Lung (tissue), 12 donors: Measurements from ENCODE around the gene HNRNPD. TPM values are rescaled to one million over a fixed set of nuclear protein-coding genes. Genes with fewer than 3 reads are reported as not detected.
A peak's percentile ranks its signal among the peaks of the same experiment; 100 is the strongest.

Source experiments
- ATAC-seq: fragments of 200-7000 bp; cut with Tn5 transposase; one replicate; pipeline ENCODE4 v1.9.1; 2020; ENCODE audit warnings: moderate number of reproducible peaks; ENCODE audit not compliant: insufficient read depth, low FRiP score
- DNase-seq, 3 donors: peaks; one replicate each; pipeline ENCODE4 v3.0.0-alpha.2; 2013 to 2017
- H3K27ac ChIP-seq, 2 donors: one replicate each; pipeline ENCODE4 v1.5.1; 2013; ENCODE audit warnings: mild to moderate bottlenecking in 2 of 2, moderate library complexity in 2 of 2, control low read depth in 1 of 2, inconsistent platforms in 1 of 2, low read depth in 1 of 2, low read length in 1 of 2
- H3K27me3 ChIP-seq, 3 donors: one replicate each; pipeline ENCODE4 v1.5.1; 2013; ENCODE audit warnings: low read length in 2 of 3; ENCODE audit not compliant: control insufficient read depth in 3 of 3, insufficient read depth in 3 of 3
- H3K36me3 ChIP-seq, 4 donors: one replicate each; pipeline ENCODE4 v1.5.1; 2013; ENCODE audit warnings: low read length in 4 of 4, mild to moderate bottlenecking in 1 of 4, moderate library complexity in 1 of 4; ENCODE audit not compliant: control insufficient read depth in 4 of 4, insufficient read depth in 4 of 4
- H3K4me1 ChIP-seq, 5 donors: one replicate each; pipeline ENCODE4 v1.5.1; 2013; ENCODE audit warnings: low read length in 5 of 5, mild to moderate bottlenecking in 2 of 5, moderate library complexity in 1 of 5; ENCODE audit not compliant: control insufficient read depth in 5 of 5, insufficient read depth in 5 of 5
- H3K4me3 ChIP-seq: one replicate; pipeline ENCODE4 v1.5.1; 2013; ENCODE audit warnings: mild to moderate bottlenecking, control low read depth, moderate library complexity
- H3K9ac ChIP-seq, 2 donors: one replicate each; pipeline ENCODE4 v1.5.1; 2013; ENCODE audit warnings: low read length in 2 of 2, control low read depth in 1 of 2; ENCODE audit not compliant: insufficient read depth in 1 of 2
- H3K9me3 ChIP-seq, 4 donors: one replicate each; pipeline ENCODE4 v1.5.1; 2013; ENCODE audit warnings: low read length in 3 of 4, mild to moderate bottlenecking in 1 of 4, moderate library complexity in 1 of 4; ENCODE audit not compliant: control insufficient read depth in 4 of 4, insufficient read depth in 3 of 4
- CTCF ChIP-seq: IDR thresholded peaks from 2 replicates; pipeline ENCODE4 v1.5.1; 2012; ENCODE audit warnings: mild to moderate bottlenecking; ENCODE audit errors: control extremely low read depth, extremely low read depth
- WGBS, 2 donors: extraction: QIAGEN DNeasy Blood & Tissue Kit; methylation state at CpG; one replicate each; pipeline ENCODE4 v1.1.7; 2013; 5-methylcytosine and 5-hydroxymethylcytosine counted together
- polyA plus RNA-seq, 2 donors: library from polyadenylated mRNA; stranded (reverse); fragments of 200-250 nt; gene quantifications; one replicate each; pipeline ENCODE4 v1.2.1, GENCODE V29; 2013
- total RNA-seq, 2 donors: library from RNA; depleted of rRNA in 1 of 2; stranded (reverse); fragments of >200 nt in 1 of 2; gene quantifications; one replicate each; pipeline ENCODE4 v1.2.1, GENCODE V29; 2014 to 2021
- donor health status: control.
- donor health status: control.
- donor health status: Bipolar disorder and iron deficiency.
- donor health status: healthy.
- donor health status: DM: yes; HTN: yes; CAD: no.

Gene HNRNPD
- total and polyA plus RNA-seq, 4 donors = 118 to 181 (median 143) TPM

DNA sequence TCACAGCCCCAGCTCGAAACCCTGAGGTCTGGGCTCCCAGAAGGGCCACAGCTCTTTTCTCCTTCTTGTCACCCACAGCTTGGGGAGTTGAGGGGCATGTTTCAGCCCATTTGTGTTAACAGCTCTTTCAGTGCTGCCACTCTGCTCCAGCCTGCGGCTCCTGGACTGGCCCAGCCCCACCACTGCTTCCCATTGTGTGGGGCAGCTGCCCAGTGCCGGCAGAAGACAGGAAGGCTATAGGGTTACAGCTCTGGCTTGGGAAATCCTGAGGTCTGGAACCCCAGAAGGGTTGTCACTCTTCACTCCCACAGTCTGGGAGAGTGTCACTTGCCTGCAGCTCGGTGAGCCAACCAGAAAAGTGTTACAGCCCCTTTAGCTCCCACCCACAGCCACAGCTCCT lies 7.0 kb upstream of the HNRNPD start:
- no peak for ATAC-seq

DNA sequence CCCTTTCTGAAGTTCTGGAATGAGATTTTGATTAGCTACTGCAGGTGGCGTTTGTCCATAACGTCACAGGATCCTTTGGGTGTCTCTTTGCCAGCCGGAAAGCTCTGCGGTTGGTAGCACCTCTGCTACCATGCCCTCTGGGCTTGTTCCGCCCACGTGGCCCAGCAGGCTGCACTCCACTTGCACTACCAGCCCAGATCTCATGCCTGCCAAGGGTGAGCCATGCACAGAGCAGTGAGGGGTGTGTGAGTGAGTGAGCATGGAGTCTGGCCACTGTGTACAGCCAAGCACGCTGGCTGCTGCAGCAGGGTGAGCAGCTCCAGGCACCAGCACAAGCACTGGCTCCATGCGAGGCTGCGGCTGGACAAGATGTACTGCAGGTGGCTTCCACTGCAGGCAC lies 6.6 kb upstream of the HNRNPD start:
- 94 to 97% methylated on average over 9 of the region's 9 CpGs for WGBS, 2 donors
- no peak for ATAC-seq
- no peak for DNase-seq

More for the DNA sequence above, 7.0 kb upstream of the HNRNPD start:
- Histone ChIP-seq H3K4me3 (no peak overlapping the region), H3K4me1 (peaks cover 0 to 6% (median 0%) of the 10 kb centered on the region in 5 donors), H3K9me3 (peaks cover 0 to 6% (median 0%) of the 10 kb centered on the region in 4 donors), H3K27me3 (no peaks in the 10 kb centered on the region), H3K27ac (no peak overlapping the region), H3K36me3 (peaks cover 0 to 8% (median 2%) of the 10 kb centered on the region in 4 donors), H3K9ac (no peak overlapping the region)
- no peak for TF ChIP-seq CTCF
- DNase-seq = no peak
- 84 to 94% methylated on average over 4 of the region's 4 CpGs for WGBS, 2 donors

GRCh38 chr4:82376109-82376508 lies 2.3 kb upstream of the HNRNPD start:
- H3K4me1 ChIP-seq = peaks cover 0 to 6% (median 2%) of the 10 kb centered on the region in 5 donors
- no peak for ATAC-seq
- no peak overlapping the region for H3K4me3 ChIP-seq
- H3K9me3 ChIP-seq = peaks cover 0 to 4% (median 0%) of the 10 kb centered on the region in 4 donors
- no peak for DNase-seq
- no peaks in the 10 kb centered on the region for H3K27me3 ChIP-seq
- no peak overlapping the region for H3K9ac ChIP-seq
- no peak for TF ChIP-seq CTCF
- 76 to 83% methylated on average over 4 of the region's 4 CpGs for WGBS, 2 donors
- peaks cover 0 to 21% (median 4%) of the 10 kb centered on the region in 4 donors for H3K36me3 ChIP-seq
- no peak overlapping the region for H3K27ac ChIP-seq

More for the DNA sequence above, 6.6 kb upstream of the HNRNPD start:
- peaks cover 0 to 6% (median 0%) of the 10 kb centered on the region in 4 donors for H3K9me3 ChIP-seq
- TF ChIP-seq CTCF = no peak
- H3K4me3 ChIP-seq = no peak overlapping the region
- H3K4me1 ChIP-seq = peaks cover 0 to 6% (median 3%) of the 10 kb centered on the region in 5 donors
- no peak overlapping the region for H3K27ac ChIP-seq
- H3K27me3 ChIP-seq = no peaks in the 10 kb centered on the region
- no peak overlapping the region for H3K9ac ChIP-seq
- H3K36me3 ChIP-seq = peaks cover 0 to 8% (median 2%) of the 10 kb centered on the region in 4 donors

DNA sequence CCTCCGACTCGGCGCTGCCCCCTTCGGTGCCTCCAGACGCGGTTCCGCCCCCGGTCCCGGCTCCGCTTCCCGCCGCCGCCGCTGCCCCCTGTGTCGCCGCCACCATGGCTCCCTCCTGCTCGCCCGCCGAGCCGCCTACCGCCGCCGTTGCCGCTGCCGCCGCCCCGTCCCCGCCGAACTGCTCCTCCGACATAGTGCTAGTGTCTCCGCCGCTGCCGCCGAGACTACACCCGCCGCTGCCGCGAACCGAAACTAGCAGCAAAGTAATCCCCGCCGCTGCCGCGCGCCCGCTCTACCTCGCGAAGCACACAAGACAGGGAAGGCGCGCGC lies 340 bp downstream of the HNRNPD start:
- H3K4me1 ChIP-seq = peaks cover 0 to 32% (median 3%) of the 10 kb centered on the region in 5 donors

More for the DNA sequence above, 340 bp downstream of the HNRNPD start:
- H3K27me3 ChIP-seq = no peaks in the 10 kb centered on the region
- ATAC-seq (peak; percentile 8), DNase-seq (no peak)
- peak overlapping the region; percentile 99 for H3K4me3 ChIP-seq
- TF ChIP-seq CTCF = no peak
- no peaks in the 10 kb centered on the region for H3K9me3 ChIP-seq
- peak overlapping the region; percentile 97 to 98 for H3K27ac ChIP-seq
- H3K9ac ChIP-seq = peak overlapping the region; percentile 87 to 89
- peaks cover 0 to 16% (median 9%) of the 10 kb centered on the region in 4 donors for H3K36me3 ChIP-seq
- 0% methylated on average over 47 to 50 of the region's 50 CpGs for WGBS, 2 donors
